ENCODE results near the gene IL18. TPM values are rescaled to one million over a fixed set of nuclear protein-coding genes. Genes with fewer than 3 reads are reported as not detected.

Gene IL18
- polyA plus RNA-seq, 1 donor (not counting 4 experiments of a cell fraction or from before 2014, with no cell fraction given), result 205 TPM

GRCh38 chr11:112118176-112118575 is 45.7 kb downstream of the IL18 start:
- FAIRE-seq (no peak), DNase-seq (ENCODE audit: low read depth, low spot score) (no peak)
- no peak overlapping the region for H3K4me2 ChIP-seq (ENCODE audit: control insufficient read depth, extremely low read depth, insufficient read depth, low read depth, low read length)
- no peaks in the 10 kb centered on the region for H3K36me3 ChIP-seq (ENCODE audit: control insufficient read depth in 2 of 2, extremely low read depth in 1 of 2, insufficient read depth in 2 of 2, low read length in 2 of 2)
- peaks cover 27% of the 10 kb centered on the region for H3K4me1 ChIP-seq (ENCODE audit: control insufficient read depth, extremely low read depth, insufficient read depth, low read length)
- H3K27me3 ChIP-seq (ENCODE audit: control insufficient read depth, extremely low read depth, insufficient read depth, low read length), result no peaks in the 10 kb centered on the region
- no peaks in the 10 kb centered on the region for H3K79me2 ChIP-seq (ENCODE audit: control insufficient read depth, insufficient read depth, low read length)
- H3K27ac ChIP-seq (ENCODE audit: control insufficient read depth, insufficient read depth, low read length), result no peak overlapping the region
- H3K4me3 ChIP-seq (ENCODE audit: control insufficient read depth in 2 of 3, extremely low read depth in 1 of 3, insufficient read depth in 2 of 3, low read depth in 1 of 3, low read length in 3 of 3), result no peak overlapping the region
- H2AFZ ChIP-seq (ENCODE audit: control insufficient read depth, low read length), result no peak overlapping the region
- no peaks in the 10 kb centered on the region for H4K20me1 ChIP-seq (ENCODE audit: control insufficient read depth, extremely low read depth, insufficient read depth, low read length)
- no peaks in the 10 kb centered on the region for H3K9me3 ChIP-seq (ENCODE audit: control insufficient read depth, low read depth, low read length)
- H3K9me1 ChIP-seq (ENCODE audit: control insufficient read depth, extremely low read depth, insufficient read depth, low read length), result no peaks in the 10 kb centered on the region
- dilution Hi-C loops (cut with MboI; ENCODE audit: extremely low pct_ligation_motif_present, low sequenced_read_pairs), result no loop called here
- H3K9ac ChIP-seq (ENCODE audit: control insufficient read depth, extremely low read depth, insufficient read depth, low read length), result no peak overlapping the region
- TF ChIP-seq, protein P1, sequence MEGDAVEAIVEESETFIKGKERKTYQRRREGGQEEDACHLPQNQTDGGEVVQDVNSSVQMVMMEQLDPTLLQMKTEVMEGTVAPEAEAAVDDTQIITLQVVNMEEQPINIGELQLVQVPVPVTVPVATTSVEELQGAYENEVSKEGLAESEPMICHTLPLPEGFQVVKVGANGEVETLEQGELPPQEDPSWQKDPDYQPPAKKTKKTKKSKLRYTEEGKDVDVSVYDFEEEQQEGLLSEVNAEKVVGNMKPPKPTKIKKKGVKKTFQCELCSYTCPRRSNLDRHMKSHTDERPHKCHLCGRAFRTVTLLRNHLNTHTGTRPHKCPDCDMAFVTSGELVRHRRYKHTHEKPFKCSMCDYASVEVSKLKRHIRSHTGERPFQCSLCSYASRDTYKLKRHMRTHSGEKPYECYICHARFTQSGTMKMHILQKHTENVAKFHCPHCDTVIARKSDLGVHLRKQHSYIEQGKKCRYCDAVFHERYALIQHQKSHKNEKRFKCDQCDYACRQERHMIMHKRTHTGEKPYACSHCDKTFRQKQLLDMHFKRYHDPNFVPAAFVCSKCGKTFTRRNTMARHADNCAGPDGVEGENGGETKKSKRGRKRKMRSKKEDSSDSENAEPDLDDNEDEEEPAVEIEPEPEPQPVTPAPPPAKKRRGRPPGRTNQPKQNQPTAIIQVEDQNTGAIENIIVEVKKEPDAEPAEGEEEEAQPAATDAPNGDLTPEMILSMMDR (optimal IDR thresholded peaks at IDR 0.05 in 1 of 3, IDR thresholded peaks at IDR 0.05 in 1 of 3, conservative IDR thresholded peaks at IDR 0.05 in 1 of 3; ENCODE audit: extremely low read depth in 1 of 3, insufficient read depth in 2 of 3, low read length in 3 of 3), result no peak
- TF ChIP-seq EZH2 (IDR thresholded peaks at IDR 0.05; ENCODE audit: low read length), result no peak

- TF ChIP-seq, protein P1 (optimal IDR thresholded peaks at IDR 0.05 in 1 of 3, IDR thresholded peaks at IDR 0.05 in 1 of 3, conservative IDR thresholded peaks at IDR 0.05 in 1 of 3; ENCODE audit: extremely low read depth in 1 of 3, insufficient read depth in 2 of 3, low read length in 3 of 3), result no peak
- no peak for TF ChIP-seq EZH2 (IDR thresholded peaks at IDR 0.05; ENCODE audit: low read length)
- Histone ChIP-seq H3K4me1 (ENCODE audit: control insufficient read depth, extremely low read depth, insufficient read depth, low read length) (peaks cover 11% of the 10 kb centered on the region), H3K4me3 (ENCODE audit: control insufficient read depth in 2 of 3, extremely low read depth in 1 of 3, insufficient read depth in 2 of 3, low read depth in 1 of 3, low read length in 3 of 3) (no peak overlapping the region), H3K9ac (ENCODE audit: control insufficient read depth, extremely low read depth, insufficient read depth, low read length) (no peak overlapping the region), H3K9me1 (ENCODE audit: control insufficient read depth, extremely low read depth, insufficient read depth, low read length) (no peaks in the 10 kb centered on the region), H3K4me2 (ENCODE audit: control insufficient read depth, extremely low read depth, insufficient read depth, low read depth, low read length) (no peak overlapping the region), H2AFZ (ENCODE audit: control insufficient read depth, low read length) (no peak overlapping the region), H4K20me1 (ENCODE audit: control insufficient read depth, extremely low read depth, insufficient read depth, low read length) (no peaks in the 10 kb centered on the region), H3K79me2 (ENCODE audit: control insufficient read depth, insufficient read depth, low read length) (no peaks in the 10 kb centered on the region), H3K27ac (ENCODE audit: control insufficient read depth, insufficient read depth, low read length) (no peak overlapping the region), H3K9me3 (ENCODE audit: control insufficient read depth, low read depth, low read length) (no peaks in the 10 kb centered on the region), H3K36me3 (ENCODE audit: control insufficient read depth in 2 of 2, extremely low read depth in 1 of 2, insufficient read depth in 2 of 2, low read length in 2 of 2) (no peaks in the 10 kb centered on the region), H3K27me3 (ENCODE audit: control insufficient read depth, extremely low read depth, insufficient read depth, low read length) (no peaks in the 10 kb centered on the region)
- FAIRE-seq (no peak), DNase-seq (ENCODE audit: low read depth, low spot score) (no peak)
- dilution Hi-C loops (cut with MboI; ENCODE audit: extremely low pct_ligation_motif_present, low sequenced_read_pairs), result no loop called here
Observed at GRCh38 chr11:112115386-112115785, 48.5 kb downstream of the IL18 start.
